Neural progenitor cell (in vitro differentiated cells): ENCODE data around the gene EPN1.

ENCODE experiments used
- CTCF ChIP-seq: fragments of 200-600 bp; sonication (generic); IDR thresholded peaks from 2 replicates; pipeline ENCODE4 v1.5.1; 2017; ENCODE audit warnings: antibody characterized with exemption, mild to moderate bottlenecking
- EZH2 ChIP-seq: fragments of 200-600 bp; sonication (generic); IDR thresholded peaks from 2 replicates; pipeline ENCODE4 v1.6.1; 2017; ENCODE audit warnings: antibody characterized with exemption, mild to moderate bottlenecking, moderate library complexity

- no peak for TF ChIP-seq EZH2
- no peak for TF ChIP-seq CTCF
Observed at GRCh38 chr19:55720801-55721200, 45.8 kb downstream of the EPN1 start.
